HL-60 (cell line): ENCODE data around the gene PTPA.

Experiments
- DNase-seq, 2 experiments: peaks; one replicate each; pipeline ENCODE4 v3.0.0-alpha.2; 2010 to 2020; ENCODE audit warnings: low read depth in 1 of 2, low spot score in 1 of 2
- H3K27ac ChIP-seq: fragments of 250-450 bp; sonication (Bioruptor Pico); replicated peaks from 2 replicates; pipeline ENCODE4 v1.5.1; 2020; ENCODE audit warnings: mild to moderate bottlenecking, moderate library complexity
- H3K27me3 ChIP-seq: fragments of 250-450 bp; sonication (Bioruptor Pico); 2 replicates; pipeline ENCODE4 v1.5.1; 2021; ENCODE audit warnings: mild to moderate bottlenecking, moderate library complexity; ENCODE audit not compliant: insufficient read depth, poor library complexity, severe bottlenecking
- H3K4me3 ChIP-seq: replicated peaks from 2 replicates; pipeline ENCODE4 v1.5.1; 2011; ENCODE audit warnings: mild to moderate bottlenecking, control low read depth, low read length; ENCODE audit not compliant: insufficient read depth
- GABPA ChIP-seq: IDR thresholded peaks from 2 replicates; pipeline ENCODE4 v1.6.1; 2012; ENCODE audit warnings: low read depth
- POLR2AphosphoS5 ChIP-seq: IDR thresholded peaks from 2 replicates; pipeline ENCODE4 v1.6.1; 2012; ENCODE audit warnings: low read depth
- SPI1 ChIP-seq: IDR thresholded peaks from 2 replicates; pipeline ENCODE4 v1.6.1; 2012; ENCODE audit warnings: low read depth, mild to moderate bottlenecking, borderline replicate concordance
- TF ChIP-seq, protein P1 (sequence below): IDR thresholded peaks from 2 replicates; pipeline ENCODE4 v1.6.1; 2012; ENCODE audit warnings: low read depth; ENCODE audit not compliant: insufficient replicate concordance
- TF ChIP-seq, protein P2 (sequence below): IDR thresholded peaks from one replicate; pipeline ENCODE4 v1.5.1; 2011; ENCODE audit warnings: low read length, control low read depth, inconsistent platforms; ENCODE audit not compliant: insufficient read depth

Gene PTPA

DNA sequence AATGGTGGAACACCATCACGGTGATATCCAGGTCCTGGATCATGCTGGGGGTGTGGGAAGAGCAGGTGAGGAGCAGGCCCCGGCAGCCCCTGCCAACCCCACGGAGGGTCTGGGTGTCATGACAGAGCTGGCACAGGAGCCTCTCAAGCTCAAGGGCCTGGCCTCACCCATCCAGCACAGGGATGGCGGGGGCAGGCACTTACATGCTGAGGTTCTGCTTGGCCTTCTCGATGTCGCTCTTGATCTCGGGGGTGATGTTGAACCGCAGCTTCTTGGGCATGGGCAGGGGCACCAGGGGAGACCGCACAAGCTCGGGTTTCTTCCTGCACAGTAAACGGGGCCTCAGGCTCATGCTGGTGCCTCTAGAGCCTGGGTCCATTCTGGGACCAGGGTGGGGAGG, 12.9 kb upstream of the PTPA start:
- Histone ChIP-seq H3K27ac (no peak overlapping the region), H3K27me3 (no peaks in the 10 kb centered on the region), H3K4me3 (no peak overlapping the region)
- DNase-seq = no peak
- TF ChIP-seq POLR2AphosphoS5 (no peak), GABPA (no peak), SPI1 (no peak)
- TF ChIP-seq, protein P1, sequence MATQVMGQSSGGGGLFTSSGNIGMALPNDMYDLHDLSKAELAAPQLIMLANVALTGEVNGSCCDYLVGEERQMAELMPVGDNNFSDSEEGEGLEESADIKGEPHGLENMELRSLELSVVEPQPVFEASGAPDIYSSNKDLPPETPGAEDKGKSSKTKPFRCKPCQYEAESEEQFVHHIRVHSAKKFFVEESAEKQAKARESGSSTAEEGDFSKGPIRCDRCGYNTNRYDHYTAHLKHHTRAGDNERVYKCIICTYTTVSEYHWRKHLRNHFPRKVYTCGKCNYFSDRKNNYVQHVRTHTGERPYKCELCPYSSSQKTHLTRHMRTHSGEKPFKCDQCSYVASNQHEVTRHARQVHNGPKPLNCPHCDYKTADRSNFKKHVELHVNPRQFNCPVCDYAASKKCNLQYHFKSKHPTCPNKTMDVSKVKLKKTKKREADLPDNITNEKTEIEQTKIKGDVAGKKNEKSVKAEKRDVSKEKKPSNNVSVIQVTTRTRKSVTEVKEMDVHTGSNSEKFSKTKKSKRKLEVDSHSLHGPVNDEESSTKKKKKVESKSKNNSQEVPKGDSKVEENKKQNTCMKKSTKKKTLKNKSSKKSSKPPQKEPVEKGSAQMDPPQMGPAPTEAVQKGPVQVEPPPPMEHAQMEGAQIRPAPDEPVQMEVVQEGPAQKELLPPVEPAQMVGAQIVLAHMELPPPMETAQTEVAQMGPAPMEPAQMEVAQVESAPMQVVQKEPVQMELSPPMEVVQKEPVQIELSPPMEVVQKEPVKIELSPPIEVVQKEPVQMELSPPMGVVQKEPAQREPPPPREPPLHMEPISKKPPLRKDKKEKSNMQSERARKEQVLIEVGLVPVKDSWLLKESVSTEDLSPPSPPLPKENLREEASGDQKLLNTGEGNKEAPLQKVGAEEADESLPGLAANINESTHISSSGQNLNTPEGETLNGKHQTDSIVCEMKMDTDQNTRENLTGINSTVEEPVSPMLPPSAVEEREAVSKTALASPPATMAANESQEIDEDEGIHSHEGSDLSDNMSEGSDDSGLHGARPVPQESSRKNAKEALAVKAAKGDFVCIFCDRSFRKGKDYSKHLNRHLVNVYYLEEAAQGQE = no peak
- TF ChIP-seq, protein P2, sequence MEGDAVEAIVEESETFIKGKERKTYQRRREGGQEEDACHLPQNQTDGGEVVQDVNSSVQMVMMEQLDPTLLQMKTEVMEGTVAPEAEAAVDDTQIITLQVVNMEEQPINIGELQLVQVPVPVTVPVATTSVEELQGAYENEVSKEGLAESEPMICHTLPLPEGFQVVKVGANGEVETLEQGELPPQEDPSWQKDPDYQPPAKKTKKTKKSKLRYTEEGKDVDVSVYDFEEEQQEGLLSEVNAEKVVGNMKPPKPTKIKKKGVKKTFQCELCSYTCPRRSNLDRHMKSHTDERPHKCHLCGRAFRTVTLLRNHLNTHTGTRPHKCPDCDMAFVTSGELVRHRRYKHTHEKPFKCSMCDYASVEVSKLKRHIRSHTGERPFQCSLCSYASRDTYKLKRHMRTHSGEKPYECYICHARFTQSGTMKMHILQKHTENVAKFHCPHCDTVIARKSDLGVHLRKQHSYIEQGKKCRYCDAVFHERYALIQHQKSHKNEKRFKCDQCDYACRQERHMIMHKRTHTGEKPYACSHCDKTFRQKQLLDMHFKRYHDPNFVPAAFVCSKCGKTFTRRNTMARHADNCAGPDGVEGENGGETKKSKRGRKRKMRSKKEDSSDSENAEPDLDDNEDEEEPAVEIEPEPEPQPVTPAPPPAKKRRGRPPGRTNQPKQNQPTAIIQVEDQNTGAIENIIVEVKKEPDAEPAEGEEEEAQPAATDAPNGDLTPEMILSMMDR = no peak

DNA sequence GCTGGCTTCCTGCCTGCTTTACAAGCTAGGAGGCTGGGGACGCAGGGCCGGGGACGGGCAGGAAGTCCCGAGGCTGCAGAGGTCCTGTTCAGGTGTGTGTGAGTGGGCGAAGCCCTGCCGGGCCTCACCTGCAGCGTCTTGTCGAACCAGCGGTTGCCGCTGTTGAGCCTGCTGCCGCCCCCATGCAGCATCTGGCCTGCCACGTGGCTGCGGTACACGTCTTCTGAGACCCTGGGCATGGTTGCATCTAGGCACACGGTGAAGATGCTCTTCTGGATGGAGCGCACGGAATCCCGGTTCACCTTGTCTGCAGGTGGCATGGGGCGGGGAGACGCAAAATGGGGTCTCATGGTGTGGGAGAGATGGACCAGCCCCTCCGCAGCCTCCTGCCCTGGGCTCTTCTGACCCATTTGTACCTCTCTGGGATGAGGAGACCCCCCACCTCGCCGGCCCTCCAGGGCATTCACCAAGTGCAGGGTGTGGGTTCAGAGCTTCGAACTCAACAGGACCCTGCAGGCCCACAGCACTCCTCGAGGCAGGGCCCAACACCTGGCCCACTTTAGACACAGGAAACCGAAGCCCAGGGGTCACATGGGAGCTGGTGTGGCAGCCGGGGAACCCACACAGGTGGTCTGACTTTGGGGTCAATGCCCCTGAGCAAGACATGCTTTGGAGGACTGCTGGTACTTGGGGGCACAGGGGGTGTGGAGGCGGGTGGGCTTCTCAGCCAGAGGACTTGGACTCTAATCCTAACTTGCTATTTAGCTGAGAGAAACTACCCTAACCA, 10.6 kb upstream of the PTPA start:
- no peak for DNase-seq
- Histone ChIP-seq H3K27ac (no peak overlapping the region), H3K4me3 (no peak overlapping the region), H3K27me3 (no peaks in the 10 kb centered on the region)
- no peak for TF ChIP-seq GABPA
- TF ChIP-seq, protein P2 = no peak
- TF ChIP-seq, protein P1 = no peak
- TF ChIP-seq POLR2AphosphoS5 = no peak
- no peak for TF ChIP-seq SPI1

DNA sequence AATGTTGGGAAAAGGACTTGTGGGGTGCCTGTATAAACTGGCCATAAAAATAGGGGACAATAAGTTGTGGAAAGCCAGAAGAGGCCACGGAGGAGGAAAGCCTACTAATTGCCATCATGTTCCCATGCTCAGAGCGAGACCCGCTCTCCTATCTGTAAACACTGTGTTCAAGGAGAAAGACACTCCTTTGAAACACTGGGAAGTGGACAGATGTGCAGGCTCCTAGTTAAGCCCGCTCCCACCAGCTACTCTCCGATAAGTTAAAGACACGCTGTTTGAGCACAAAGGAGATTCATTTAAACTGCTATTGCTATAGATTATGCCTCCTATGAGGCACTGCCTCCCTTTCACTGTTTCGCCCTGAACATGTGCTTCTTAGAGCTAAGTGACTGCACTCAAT, 9.9 kb upstream of the PTPA start:
- DNase-seq = no peak
- TF ChIP-seq, protein P2 = no peak
- TF ChIP-seq GABPA (no peak), SPI1 (no peak), POLR2AphosphoS5 (no peak)
- TF ChIP-seq, protein P1 = no peak

More for the DNA sequence above, 9.9 kb upstream of the PTPA start:
- no peak overlapping the region for H3K4me3 ChIP-seq
- no peak overlapping the region for H3K27ac ChIP-seq
- H3K27me3 ChIP-seq = no peaks in the 10 kb centered on the region
